Activated naive CD4-positive, alpha-beta T cell treated with anti-CD3 and anti-CD28 coated beads, Interleukin-2, amount 50 U/mL, for 16 hours (primary cell): ENCODE data around the gene PIK3AP1.
"Not testable (repeated sequence)": the region's sequence is repeated elsewhere in the genome, so short reads cannot be mapped to it uniquely, and the experiment has no call there.

ENCODE experiments used
- DNase-seq: peaks from one replicate; pipeline ENCODE4 v3.0.0-alpha.2; 2020

PIK3AP1 gene

DNA sequence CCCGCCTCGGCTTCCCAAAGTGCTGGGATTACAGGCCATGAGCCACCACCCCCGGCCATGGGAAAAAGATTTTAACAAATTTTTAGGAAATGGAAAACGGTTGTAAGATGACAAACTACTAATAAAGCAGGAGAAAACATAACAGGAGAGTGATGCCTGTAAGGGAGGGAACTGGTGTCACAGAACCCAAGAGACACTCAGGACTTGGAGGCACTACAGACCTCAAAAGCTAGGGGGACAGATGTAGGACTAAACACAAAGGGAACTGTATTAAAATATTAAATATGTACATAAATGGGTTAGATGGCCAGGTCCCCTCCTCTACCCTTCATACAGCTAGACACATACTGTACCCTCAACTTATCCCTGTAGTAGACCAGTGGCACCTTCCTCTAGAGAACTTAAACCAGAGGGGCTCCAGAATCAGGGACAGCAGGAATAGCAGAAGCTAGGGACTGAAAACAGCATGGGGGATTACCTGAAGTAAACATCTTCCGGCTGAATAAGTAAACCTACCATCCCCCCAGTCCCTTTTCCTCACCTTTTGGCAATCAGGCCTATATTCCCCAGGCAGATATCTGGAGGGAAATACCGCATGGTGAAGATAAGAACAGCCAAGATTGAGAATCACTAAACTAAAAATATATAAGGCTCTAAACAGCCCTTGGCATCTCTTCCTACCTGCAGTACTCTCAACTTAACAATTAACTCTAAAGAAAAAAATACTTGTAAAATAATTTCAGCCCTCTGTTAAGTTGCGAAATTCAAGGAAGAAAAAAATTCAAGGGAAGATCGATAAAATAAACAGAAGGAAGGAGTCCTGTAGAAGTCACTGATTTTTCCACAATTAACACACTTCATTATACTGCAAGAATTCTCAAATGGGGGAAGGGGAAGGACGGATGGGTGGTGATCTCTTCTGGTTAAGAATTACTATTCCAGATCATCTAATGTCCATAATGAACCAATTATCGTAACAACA, 149.0 kb downstream of the PIK3AP1 start:
- no peak for DNase-seq

DNA sequence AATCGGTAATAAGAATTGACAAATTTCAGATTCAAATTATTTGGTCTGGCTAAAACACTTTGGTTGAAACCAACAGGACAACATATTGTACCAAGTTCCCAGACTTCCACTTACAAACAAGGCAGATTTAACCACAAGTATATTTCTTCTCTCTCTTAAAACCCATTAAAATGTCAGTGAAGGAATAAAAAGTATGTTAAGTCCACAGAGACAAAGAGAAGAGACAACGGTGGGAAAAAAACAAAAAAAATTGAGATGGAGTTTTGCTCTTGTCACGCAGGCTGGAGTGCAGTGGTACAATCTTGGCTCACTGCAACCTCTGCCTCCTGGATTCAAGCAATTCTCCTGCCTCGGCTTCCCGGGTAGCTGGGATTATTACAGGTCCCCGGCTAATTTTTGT, 149.8 kb downstream of the PIK3AP1 start:
- DNase-seq, result no peak

GRCh38 chr10:96568402-96568801, 151.9 kb downstream of the PIK3AP1 start:
- no peak for DNase-seq

DNA sequence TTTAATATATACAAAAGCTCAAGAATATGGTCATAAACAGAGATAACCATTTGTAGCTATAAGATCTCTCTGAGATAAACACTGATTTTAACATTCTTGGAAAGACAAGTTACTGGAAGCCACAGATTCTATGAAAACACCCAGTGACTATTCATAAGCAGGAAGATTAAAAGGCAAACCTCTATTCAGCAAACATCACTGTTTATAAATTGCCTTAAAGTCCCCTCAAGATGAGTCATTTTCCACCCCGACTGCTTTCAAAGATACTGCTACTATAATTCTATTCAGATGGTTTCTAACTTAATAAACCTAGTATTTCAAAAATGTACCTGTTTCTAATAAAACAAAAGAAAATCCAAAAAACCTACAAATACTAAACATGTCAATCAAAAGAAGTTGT, 154.5 kb downstream of the PIK3AP1 start:
- no peak for DNase-seq

GRCh38 chr10:96560966-96561887, 159.1 kb downstream of the PIK3AP1 start:
- DNase-seq, result no peak

- DNase-seq, result no peak
Measured at GRCh38 chr10:96560489-96560888, 159.8 kb downstream of the PIK3AP1 start.

DNA sequence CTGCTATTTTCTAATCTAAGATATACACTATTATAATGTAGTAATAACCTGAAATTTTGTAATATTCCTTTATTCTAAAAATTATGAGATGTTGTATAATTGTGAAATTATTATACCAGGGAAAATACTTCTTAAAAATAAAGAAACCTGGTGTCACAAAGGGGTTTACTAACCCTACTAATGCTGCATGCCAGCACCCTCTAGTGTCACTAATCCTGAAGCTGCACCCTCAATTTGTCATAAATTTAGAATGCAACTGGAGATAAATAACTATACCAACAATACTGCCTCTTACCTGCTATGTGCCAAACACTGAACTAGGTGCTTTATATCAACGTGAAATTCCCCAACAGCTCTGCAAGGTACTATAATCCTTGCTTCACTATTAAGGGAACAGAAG, 164.3 kb downstream of the PIK3AP1 start:
- DNase-seq, result no peak

DNA sequence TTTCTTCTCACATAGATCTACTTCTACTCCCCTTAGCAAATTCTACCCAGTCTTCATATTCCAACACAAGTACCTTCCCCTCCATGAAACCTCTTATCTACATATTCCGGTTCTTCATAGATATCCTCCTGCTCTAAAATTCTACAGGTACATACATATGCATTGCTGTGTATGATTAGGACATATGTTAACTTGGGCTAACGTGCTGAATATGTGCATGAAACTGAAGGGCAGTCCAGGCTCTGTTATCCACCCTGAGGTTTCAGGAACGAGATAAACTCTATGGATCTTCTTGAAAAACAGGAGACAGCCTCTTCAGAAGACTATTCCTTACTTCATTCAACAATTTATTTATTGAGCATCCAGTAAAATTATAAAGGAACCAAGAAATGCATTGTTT, 165.0 kb downstream of the PIK3AP1 start:
- no peak for DNase-seq

DNA sequence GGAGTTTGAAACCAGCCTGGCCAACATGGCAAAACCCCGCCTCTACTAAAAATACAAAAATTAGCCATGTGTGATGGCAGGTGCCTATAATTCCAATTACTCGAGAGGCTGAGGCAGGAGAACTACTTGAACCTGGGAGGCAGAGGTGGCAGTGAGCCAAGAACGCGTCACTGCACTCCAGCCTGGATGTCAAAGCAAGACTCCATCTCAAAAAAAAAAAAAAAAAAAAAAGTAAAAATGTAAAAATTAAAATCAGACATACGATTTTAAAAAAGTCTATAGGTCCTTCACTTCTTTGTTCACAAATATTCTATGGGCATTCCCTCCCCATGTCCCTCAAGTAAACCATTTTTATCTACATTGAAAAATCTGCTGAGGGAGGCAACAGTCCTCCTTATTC, 171.7 kb downstream of the PIK3AP1 start:
- no peak for DNase-seq

GRCh38 chr10:96545558-96545957, 174.8 kb downstream of the PIK3AP1 start:
- DNase-seq, result not testable (repeated sequence)
